Loucy (cell line): ENCODE results near the gene VPS9D1.
"Not testable (repeated sequence)": the region's sequence is repeated elsewhere in the genome, so short reads cannot be mapped to it uniquely, and the experiment has no call there.

Experiments
- H2AFZ ChIP-seq: fragments of 200-600 bp; sonication (generic); 2 replicates; pipeline ENCODE4 v1.6.0; 2016; ENCODE audit warnings: antibody characterized with exemption, mild to moderate bottlenecking, low read length, moderate library complexity
- H3F3A ChIP-seq: fragments of 200-600 bp; 2 replicates; pipeline ENCODE4 v1.6.0; 2016; ENCODE audit warnings: antibody characterized with exemption, low read depth, mild to moderate bottlenecking
- H3K27me3 ChIP-seq: fragments of 200-600 bp; sonication (generic); 2 replicates; pipeline ENCODE4 v1.6.1; 2014; ENCODE audit warnings: low read length, mild to moderate bottlenecking; ENCODE audit not compliant: insufficient read depth, poor library complexity, severe bottlenecking
- H3K36me3 ChIP-seq: fragments of 200-600 bp; sonication (generic); 2 replicates; pipeline ENCODE4 v1.6.1; 2016; ENCODE audit warnings: low read length; ENCODE audit not compliant: insufficient read depth
- H3K4me1 ChIP-seq: fragments of 200-600 bp; sonication (generic); 2 replicates; pipeline ENCODE4 v1.5.1; 2014; ENCODE audit warnings: low read length, mild to moderate bottlenecking; ENCODE audit not compliant: insufficient read depth, poor library complexity, severe bottlenecking
- H3K4me2 ChIP-seq: fragments of 200-600 bp; sonication (generic); 2 replicates; pipeline ENCODE4 v1.6.0; 2014; ENCODE audit warnings: antibody characterized with exemption, low read length, low read depth, mild to moderate bottlenecking; ENCODE audit not compliant: poor library complexity, severe bottlenecking
- H3K4me3 ChIP-seq: fragments of 200-600 bp; sonication (generic); 2 replicates; pipeline ENCODE4 v1.5.1; 2014; ENCODE audit warnings: low read length, mild to moderate bottlenecking, mixed read lengths; ENCODE audit not compliant: poor library complexity, severe bottlenecking
- H3K79me2 ChIP-seq: fragments of 200-600 bp; sonication (generic); 2 replicates; pipeline ENCODE4 v1.6.1; 2014; ENCODE audit warnings: low read length; ENCODE audit not compliant: insufficient read depth
- H3K9ac ChIP-seq: fragments of 200-600 bp; sonication (generic); 2 replicates; pipeline ENCODE4 v1.6.0; 2014; ENCODE audit warnings: mild to moderate bottlenecking, low read depth, low read length, moderate library complexity; ENCODE audit not compliant: poor library complexity, severe bottlenecking
- H3K9me2 ChIP-seq: fragments of 200-600 bp; sonication (generic); replicated peaks from 2 replicates; pipeline ENCODE4 v1.6.1; 2016; ENCODE audit warnings: low read depth, low read length, mixed read lengths
- H3K9me3 ChIP-seq: fragments of 200-600 bp; sonication (generic); 2 replicates; pipeline ENCODE4 v1.6.1; 2014; ENCODE audit warnings: mild to moderate bottlenecking, antibody characterized with exemption, low read length, low read depth; ENCODE audit not compliant: insufficient read depth
- H4K20me1 ChIP-seq: fragments of 200-600 bp; sonication (generic); 2 replicates; pipeline ENCODE4 v1.6.0; 2014; ENCODE audit warnings: antibody characterized with exemption, low read length, mild to moderate bottlenecking; ENCODE audit not compliant: insufficient read depth, poor library complexity, severe bottlenecking
- CTCF ChIP-seq: fragments of 200-600 bp; sonication (generic); conservative IDR thresholded peaks from 2 replicates; pipeline ENCODE4 v1.5.1; 2014; ENCODE audit warnings: mild to moderate bottlenecking, antibody characterized with exemption, low read length
- EZH2phosphoT487 ChIP-seq: fragments of 200-600 bp; IDR thresholded peaks from 2 replicates; pipeline ENCODE4 v1.6.1; 2018; ENCODE audit warnings: antibody characterized with exemption, mild to moderate bottlenecking, moderate library complexity, borderline replicate concordance

The VPS9D1 gene

GRCh38 chr16:89691231-89691985 is 29.3 kb downstream of the VPS9D1 start:
- Histone ChIP-seq H3K79me2 (peaks cover 13% of the 10 kb centered on the region; the same call in 1 of the 2 replicates), H3K36me3 (no peaks in the 10 kb centered on the region), H3K27me3 (no peaks in the 10 kb centered on the region), H3K4me2 (no peak overlapping the region), H4K20me1 (no peaks in the 10 kb centered on the region), H3K4me3 (no peak overlapping the region), H3F3A (no peaks in the 10 kb centered on the region), H2AFZ (no peak overlapping the region), H3K9me3 (no peaks in the 10 kb centered on the region), H3K9me2 (no peaks in the 10 kb centered on the region), H3K4me1 (peaks cover 12% of the 10 kb centered on the region), H3K9ac (no peak overlapping the region)
- no peak for TF ChIP-seq EZH2phosphoT487
- no peak for TF ChIP-seq CTCF

GRCh38 chr16:89690392-89690901 is 30.3 kb downstream of the VPS9D1 start:
- Histone ChIP-seq H3F3A (no peaks in the 10 kb centered on the region), H3K36me3 (no peaks in the 10 kb centered on the region), H3K4me3 (no peak overlapping the region), H2AFZ (no peak overlapping the region), H3K9ac (no peak overlapping the region), H4K20me1 (no peaks in the 10 kb centered on the region), H3K4me2 (no peak overlapping the region), H3K9me2 (no peaks in the 10 kb centered on the region), H3K27me3 (no peaks in the 10 kb centered on the region), H3K9me3 (no peaks in the 10 kb centered on the region), H3K79me2 (peaks cover 13% of the 10 kb centered on the region; the same call in 1 of the 2 replicates), H3K4me1 (peaks cover 5% of the 10 kb centered on the region)
- no peak for TF ChIP-seq CTCF
- no peak for TF ChIP-seq EZH2phosphoT487

GRCh38 chr16:89689621-89690020 is 31.1 kb downstream of the VPS9D1 start:
- not testable (repeated sequence) for H3K27me3 ChIP-seq, H3K9me2 ChIP-seq, H3K9ac ChIP-seq, H3K9me3 ChIP-seq, H2AFZ ChIP-seq, H3K36me3 ChIP-seq, H3F3A ChIP-seq, H4K20me1 ChIP-seq, H3K4me2 ChIP-seq, H3K4me1 ChIP-seq, H3K4me3 ChIP-seq
- H3K79me2 ChIP-seq: peaks cover 13% of the 10 kb centered on the region; the same call in 1 of the 2 replicates

- Histone ChIP-seq H4K20me1 (no peaks in the 10 kb centered on the region), H3K9ac (no peak overlapping the region), H2AFZ (no peak overlapping the region), H3K36me3 (no peaks in the 10 kb centered on the region), H3K27me3 (no peaks in the 10 kb centered on the region), H3K9me2 (no peaks in the 10 kb centered on the region), H3K79me2 (peaks cover 13% of the 10 kb centered on the region; the same call in 1 of the 2 replicates), H3K4me1 (peaks cover 5% of the 10 kb centered on the region), H3F3A (no peaks in the 10 kb centered on the region), H3K9me3 (no peaks in the 10 kb centered on the region), H3K4me2 (no peak overlapping the region), H3K4me3 (no peak overlapping the region)
- TF ChIP-seq CTCF: no peak
- no peak for TF ChIP-seq EZH2phosphoT487
Measured at GRCh38 chr16:89689142-89689541, 31.6 kb downstream of the VPS9D1 start.
